HG02571 (cell line): ENCODE data around the gene BCL11A.

Experiments
- ATAC-seq: cut with Tn5 transposase; IDR thresholded peaks from one replicate; pipeline ENCODE4 v1.9.1; 2021; ENCODE audit warnings: mild to moderate bottlenecking, moderate library complexity; ENCODE audit not compliant: unreplicated experiment

Gene BCL11A

GRCh38 chr2:60488291-60488690 is 65.2 kb downstream of the BCL11A start:
- peak; percentile 57 for ATAC-seq

- no peak for ATAC-seq
Observed at GRCh38 chr2:60487174-60487573, 66.3 kb downstream of the BCL11A start.

- ATAC-seq: no peak
Observed at GRCh38 chr2:60486551-60486950, 66.9 kb downstream of the BCL11A start.

GRCh38 chr2:60486067-60486466 is 67.4 kb downstream of the BCL11A start:
- ATAC-seq: no peak

GRCh38 chr2:60485550-60485949 is 67.9 kb downstream of the BCL11A start:
- no peak for ATAC-seq

- ATAC-seq: no peak
Observed at GRCh38 chr2:60485055-60485454, 68.4 kb downstream of the BCL11A start.

GRCh38 chr2:60484133-60484645 is 69.3 kb downstream of the BCL11A start:
- ATAC-seq: no peak

GRCh38 chr2:60483401-60483800 is 70.1 kb downstream of the BCL11A start:
- no peak for ATAC-seq

GRCh38 chr2:60482222-60482621 is 71.2 kb downstream of the BCL11A start:
- no peak for ATAC-seq

GRCh38 chr2:60481257-60481656 is 72.2 kb downstream of the BCL11A start:
- no peak for ATAC-seq

GRCh38 chr2:60480089-60480773 is 73.2 kb downstream of the BCL11A start:
- ATAC-seq: no peak

- no peak for ATAC-seq
Observed at GRCh38 chr2:60479226-60480088, 74.0 kb downstream of the BCL11A start.

GRCh38 chr2:60478660-60479059 is 74.8 kb downstream of the BCL11A start:
- ATAC-seq: no peak

GRCh38 chr2:60476206-60476954 is 77.1 kb downstream of the BCL11A start:
- no peak for ATAC-seq

GRCh38 chr2:60475123-60475830 is 78.2 kb downstream of the BCL11A start:
- ATAC-seq: no peak

GRCh38 chr2:60474301-60474700 is 79.2 kb downstream of the BCL11A start:
- no peak for ATAC-seq

- no peak for ATAC-seq
Observed at GRCh38 chr2:60473546-60473945, 79.9 kb downstream of the BCL11A start.

GRCh38 chr2:60472663-60473289 is 80.7 kb downstream of the BCL11A start:
- ATAC-seq: no peak

- ATAC-seq: no peak
Observed at GRCh38 chr2:60472041-60472440, 81.4 kb downstream of the BCL11A start.

GRCh38 chr2:60470340-60470739 is 83.1 kb downstream of the BCL11A start:
- no peak for ATAC-seq
